Measurements from ENCODE around the gene MRTFB. TPM values are rescaled to one million over a fixed set of nuclear protein-coding genes. Genes with fewer than 3 reads are reported as not detected.

MRTFB gene
- total and polyA plus RNA-seq, 2 donors (not counting 3 experiments of a cell fraction or from before 2014, with no cell fraction given): 19.6 to 49.5 TPM

DNA sequence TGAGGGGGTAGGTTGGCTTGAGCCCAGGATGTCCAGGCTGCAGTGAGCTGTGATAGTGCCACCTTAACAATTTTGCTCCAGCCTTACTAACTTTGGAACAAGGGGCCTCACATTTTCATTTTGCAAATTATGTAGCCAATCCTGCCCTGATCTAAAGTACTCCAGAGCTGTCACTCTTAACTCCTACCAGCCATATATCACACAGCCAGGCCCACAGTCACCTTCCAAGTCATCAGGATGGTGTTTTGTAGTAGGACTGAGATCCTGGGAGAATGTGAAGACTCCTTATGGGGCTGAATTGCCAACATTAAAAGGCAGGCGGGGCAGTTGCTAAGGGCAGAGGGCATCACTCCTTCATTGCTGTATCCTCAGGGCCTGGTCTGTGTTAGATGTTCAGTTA is 243.0 kb downstream of the MRTFB start:
- FAIRE-seq (no peak), DNase-seq (ENCODE audit: low read depth, low spot score) (no peak)
- Histone ChIP-seq H3K4me1 (ENCODE audit: control insufficient read depth, extremely low read depth, insufficient read depth, low read length) (no peaks in the 10 kb centered on the region), H2AFZ (ENCODE audit: low read depth, low read length) (no peak overlapping the region), H3K79me2 (ENCODE audit: control insufficient read depth, insufficient read depth, low read length) (no peaks in the 10 kb centered on the region), H3K4me2 (ENCODE audit: insufficient read depth, low read length) (no peak overlapping the region), H3K9me1 (replicated peaks; ENCODE audit: control insufficient read depth, extremely low read depth, insufficient read depth, low read length) (no peaks in the 10 kb centered on the region), H3K9ac (replicated peaks; ENCODE audit: extremely low read depth, insufficient read depth, low read length) (no peak overlapping the region), H3K9me3 (replicated peaks; ENCODE audit: control insufficient read depth, insufficient read depth, low read length) (no peaks in the 10 kb centered on the region), H3K27me3 (ENCODE audit: control insufficient read depth in 2 of 2, insufficient read depth in 2 of 2, low read length in 2 of 2) (no peaks in the 10 kb centered on the region), H3K4me3 (replicated peaks in 1 of 3; ENCODE audit: insufficient read depth in 1 of 3, low read depth in 1 of 3, low read length in 3 of 3) (no peak overlapping the region), H3K27ac (ENCODE audit: insufficient read depth, low read depth, low read length) (no peak overlapping the region), H4K20me1 (replicated peaks; ENCODE audit: control insufficient read depth, extremely low read depth, insufficient read depth, low read length) (no peaks in the 10 kb centered on the region), H3K36me3 (ENCODE audit: control insufficient read depth in 2 of 2, extremely low read depth in 1 of 2, insufficient read depth in 2 of 2, low read length in 2 of 2) (no peaks in the 10 kb centered on the region)
- no TSS peak for BruUV-seq (replicated peaks)
- TF ChIP-seq POLR2AphosphoS5 (IDR thresholded peaks at IDR 0.05; ENCODE audit: insufficient read depth, low read depth, low read length): no peak
- no peak for TF ChIP-seq FOS (IDR thresholded peaks at IDR 0.05; ENCODE audit: borderline replicate concordance, insufficient read depth, low read length)
- no peak for TF ChIP-seq MYC (IDR thresholded peaks at IDR 0.05; ENCODE audit: low read depth, low read length)
- TF ChIP-seq JUN (IDR thresholded peaks at IDR 0.05; ENCODE audit: borderline replicate concordance, insufficient read depth, insufficient read length, low read depth): no peak
- TF ChIP-seq EZH2 (IDR thresholded peaks at IDR 0.05; ENCODE audit: borderline replicate concordance, low read depth, low read length, severe bottlenecking): no peak
- TF ChIP-seq GATA2 (IDR thresholded peaks at IDR 0.05; ENCODE audit: insufficient read depth, insufficient read length, low read depth, low read length): no peak
- TF ChIP-seq POLR2A (IDR thresholded peaks at IDR 0.05; ENCODE audit: low read depth, low read length): no peak
- TF ChIP-seq, protein P1, sequence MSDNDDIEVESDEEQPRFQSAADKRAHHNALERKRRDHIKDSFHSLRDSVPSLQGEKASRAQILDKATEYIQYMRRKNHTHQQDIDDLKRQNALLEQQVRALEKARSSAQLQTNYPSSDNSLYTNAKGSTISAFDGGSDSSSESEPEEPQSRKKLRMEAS (IDR thresholded peaks at IDR 0.05; ENCODE audit: insufficient read depth, insufficient read length): no peak
- TF ChIP-seq, protein P2, sequence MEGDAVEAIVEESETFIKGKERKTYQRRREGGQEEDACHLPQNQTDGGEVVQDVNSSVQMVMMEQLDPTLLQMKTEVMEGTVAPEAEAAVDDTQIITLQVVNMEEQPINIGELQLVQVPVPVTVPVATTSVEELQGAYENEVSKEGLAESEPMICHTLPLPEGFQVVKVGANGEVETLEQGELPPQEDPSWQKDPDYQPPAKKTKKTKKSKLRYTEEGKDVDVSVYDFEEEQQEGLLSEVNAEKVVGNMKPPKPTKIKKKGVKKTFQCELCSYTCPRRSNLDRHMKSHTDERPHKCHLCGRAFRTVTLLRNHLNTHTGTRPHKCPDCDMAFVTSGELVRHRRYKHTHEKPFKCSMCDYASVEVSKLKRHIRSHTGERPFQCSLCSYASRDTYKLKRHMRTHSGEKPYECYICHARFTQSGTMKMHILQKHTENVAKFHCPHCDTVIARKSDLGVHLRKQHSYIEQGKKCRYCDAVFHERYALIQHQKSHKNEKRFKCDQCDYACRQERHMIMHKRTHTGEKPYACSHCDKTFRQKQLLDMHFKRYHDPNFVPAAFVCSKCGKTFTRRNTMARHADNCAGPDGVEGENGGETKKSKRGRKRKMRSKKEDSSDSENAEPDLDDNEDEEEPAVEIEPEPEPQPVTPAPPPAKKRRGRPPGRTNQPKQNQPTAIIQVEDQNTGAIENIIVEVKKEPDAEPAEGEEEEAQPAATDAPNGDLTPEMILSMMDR (IDR thresholded peaks at IDR 0.05; ENCODE audit: extremely low read depth in 1 of 2, insufficient read depth in 1 of 2, low read depth in 1 of 2, low read length in 2 of 2): no peak
- dilution Hi-C loops (cut with MboI; ENCODE audit: extremely low pct_ligation_motif_present, low sequenced_read_pairs) (no loop called here), intact Hi-C loops (cut with micrococcal nuclease) (no loop called here)
- ChIA-PET POLR2A (no interaction called here), CTCF (no interaction called here)

Measured in endothelial cell of umbilical vein (primary cell).